MM.1S (cell line): ENCODE data around the gene SH3PXD2B.

Experiments
- CTCF ChIP-seq: fragments of 300-600 bp; sonication (generic); IDR thresholded peaks from 2 replicates; pipeline ENCODE4 v1.5.1; 2016; ENCODE audit warnings: antibody characterized with exemption, low read length, mixed read lengths
- EZH2phosphoT487 ChIP-seq: fragments of 300-600 bp; sonication (generic); IDR thresholded peaks from 2 replicates; pipeline ENCODE4 v1.6.1; 2018; ENCODE audit warnings: antibody characterized with exemption, low read length

GRCh38 chr5:172466062-172466461 is 11.7 kb upstream of the SH3PXD2B start:
- TF ChIP-seq CTCF, result no peak
- TF ChIP-seq EZH2phosphoT487, result no peak
